SK-N-SH (cell line): Measurements from ENCODE around the gene CCDC183. TPM values are rescaled to one million over a fixed set of nuclear protein-coding genes. Genes with fewer than 3 reads are reported as not detected.
A peak's percentile ranks its signal among the peaks of the same experiment; 100 is the strongest.
"Not testable (repeated sequence)": the region's sequence is repeated elsewhere in the genome, so short reads cannot be mapped to it uniquely, and the experiment has no call there.

ENCODE experiments used
- CTCF ChIA-PET: fragments of 300-600, 350-600 bp; formaldehyde crosslinking; extraction: SDS; loops from one replicate; lab custom pipeline; 2021; lab: Yijun Ruan, JAX
- POLR2A ChIA-PET: fragments of 350-600 bp; sonication (Branson Sonifier 250); formaldehyde crosslinking; extraction: SDS; loops from one replicate; lab custom pipeline; 2020; ENCODE audit warnings: antibody characterized with exemption, inconsistent platforms; lab: Yijun Ruan, JAX
- DNase-seq: peaks from one replicate; pipeline ENCODE4 v3.0.0; 2012
- H2AFZ ChIP-seq: fragments of 200-600 bp; sonication (generic); 2 replicates; pipeline ENCODE4 v1.8.1; 2016; ENCODE audit warnings: antibody characterized with exemption, mild to moderate bottlenecking, low read depth
- H3F3A ChIP-seq: fragments of 200-600 bp; sonication (generic); replicated peaks from 2 replicates; pipeline ENCODE3; 2016; ENCODE audit warnings: antibody characterized with exemption, mild to moderate bottlenecking; ENCODE audit not compliant: insufficient read depth
- H3K27ac ChIP-seq, 2 experiments: fragments of 200-500 bp in 1 of 2; fragments of 200-600 bp in 1 of 2; sonication (Bioruptor generic) in 1 of 2; sonication (generic), shearing (Covaris generic) in 1 of 2; 2 replicates each; pipeline versions ENCODE4 v1.5.1 to v1.6.1; 2014 to 2016; ENCODE audit warnings: low read depth in 2 of 2, inconsistent platforms in 1 of 2, low read length in 1 of 2, mild to moderate bottlenecking in 1 of 2, mixed read lengths in 1 of 2
- H3K27me3 ChIP-seq: fragments of 200-600 bp; sonication (generic), shearing (Covaris generic); 2 replicates; pipeline ENCODE4 v1.6.1; 2016; ENCODE audit warnings: mixed run types; ENCODE audit not compliant: insufficient read depth
- H3K36me3 ChIP-seq, 2 experiments: fragments of 200-500 bp in 1 of 2; fragments of 200-600 bp in 1 of 2; sonication (Bioruptor generic) in 1 of 2; sonication (generic) in 1 of 2; replicated peaks in 1 of 2; 2 replicates each; pipeline versions ENCODE3 to v1.5.1; 2014 to 2016; ENCODE audit warnings: low read length in 1 of 2, mild to moderate bottlenecking in 1 of 2; ENCODE audit not compliant: insufficient read depth in 2 of 2, control insufficient read depth in 1 of 2
- H3K4me1 ChIP-seq, 2 experiments: fragments of 200-500 bp in 1 of 2; fragments of 200-600 bp in 1 of 2; sonication (Bioruptor generic) in 1 of 2; sonication (generic), shearing (Covaris generic) in 1 of 2; 2 replicates each; pipeline versions ENCODE4 v1.5.1 to v1.6.1; 2014 to 2016; ENCODE audit warnings: low read depth in 1 of 2, low read length in 1 of 2, mixed run types in 1 of 2; ENCODE audit not compliant: insufficient read depth in 2 of 2, control insufficient read depth in 1 of 2
- H3K4me2 ChIP-seq: fragments of 200-600 bp; sonication (generic), shearing (Covaris generic); 2 replicates; pipeline ENCODE4 v1.6.1; 2017; ENCODE audit warnings: mixed run types
- H3K4me3 ChIP-seq, 2 experiments: fragments of 200-500 bp in 1 of 2; fragments of 200-600 bp in 1 of 2; sonication (Bioruptor generic) in 1 of 2; sonication (generic), shearing (Covaris generic) in 1 of 2; 2 replicates each; pipeline versions ENCODE4 v1.5.1 to v1.8.1; 2014 to 2016; ENCODE audit warnings: low read depth in 2 of 2, inconsistent platforms in 1 of 2, low read length in 1 of 2, mild to moderate bottlenecking in 1 of 2, mixed read lengths in 1 of 2, moderate library complexity in 1 of 2
- H3K79me2 ChIP-seq: fragments of 200-600 bp; sonication (generic); 2 replicates; pipeline ENCODE4 v1.8.1; 2017; ENCODE audit warnings: mild to moderate bottlenecking; ENCODE audit not compliant: insufficient read depth
- H3K9ac ChIP-seq: fragments of 200-600 bp; sonication (generic); 2 replicates; pipeline ENCODE4 v1.6.1; 2017; ENCODE audit warnings: mixed run types
- H3K9me2 ChIP-seq: fragments of 200-600 bp; sonication (generic); 2 replicates; pipeline ENCODE4 v1.6.1; 2017; ENCODE audit warnings: mixed run types
- H3K9me3 ChIP-seq: fragments of 200-600 bp; sonication (generic); 2 replicates; pipeline ENCODE4 v1.6.1; 2017; ENCODE audit warnings: mixed run types, mild to moderate bottlenecking, moderate library complexity
- H4K20me1 ChIP-seq: fragments of 200-600 bp; sonication (generic); 2 replicates; pipeline ENCODE4 v1.6.1; 2017; ENCODE audit warnings: mild to moderate bottlenecking, mixed run types; ENCODE audit not compliant: insufficient read depth
- CHD2 ChIP-seq: fragments of 150-350 bp; IDR thresholded peaks from 2 replicates; pipeline ENCODE4 v1.6.1; 2018; ENCODE audit warnings: low read length; ENCODE audit not compliant: partially characterized antibody
- CTCF ChIP-seq: fragments of 200-600 bp; sonication (generic); IDR thresholded peaks from 2 replicates; pipeline ENCODE4 v1.6.1; 2017; ENCODE audit warnings: antibody characterized with exemption, mild to moderate bottlenecking, moderate library complexity
- ELF1 ChIP-seq: IDR thresholded peaks from 2 replicates; pipeline ENCODE4 v1.4.0; 2012
- EP300 ChIP-seq, 2 experiments: IDR thresholded peaks; 2 replicates each; pipeline versions ENCODE4 v1.4.0 to v1.6.1; 2012; ENCODE audit warnings: borderline replicate concordance in 1 of 2, low read depth in 1 of 2, low read length in 1 of 2
- EZH2phosphoT487 ChIP-seq: fragments of 200-600 bp; sonication (generic); IDR thresholded peaks from 2 replicates; pipeline ENCODE4 v1.6.1; 2017; ENCODE audit warnings: low read depth, mixed run types, mild to moderate bottlenecking, antibody characterized with exemption, moderate library complexity, borderline replicate concordance
- GABPA ChIP-seq: IDR thresholded peaks from 2 replicates; pipeline ENCODE4 v1.4.0; 2012; ENCODE audit warnings: low read depth, mild to moderate bottlenecking
- GATA2 ChIP-seq: sonication (generic); formaldehyde crosslinking; IDR thresholded peaks from 2 replicates; pipeline ENCODE4 v1.5.0; 2020; ENCODE audit warnings: mild to moderate bottlenecking, missing genetic modification reagents
- JUND ChIP-seq: IDR thresholded peaks from 2 replicates; pipeline ENCODE4 v1.4.0; 2012
- MAX ChIP-seq: IDR thresholded peaks from 2 replicates; pipeline ENCODE4 v1.4.0; 2012; ENCODE audit warnings: low read depth
- MXI1 ChIP-seq: IDR thresholded peaks from 2 replicates; pipeline ENCODE4 v1.6.1; 2012; ENCODE audit warnings: mild to moderate bottlenecking, low read depth, low read length, improper control_type of control experiment
- NRF1 ChIP-seq: IDR thresholded peaks from 2 replicates; pipeline ENCODE4 v1.6.1; 2012; ENCODE audit warnings: low read depth, mild to moderate bottlenecking, low read length
- POLR2AphosphoS5 ChIP-seq: IDR thresholded peaks from 2 replicates; pipeline ENCODE4 v1.6.1; 2012; ENCODE audit warnings: low read depth, low read length
- RAD21 ChIP-seq: IDR thresholded peaks from 2 replicates; pipeline ENCODE4 v1.6.1; 2012; ENCODE audit warnings: mild to moderate bottlenecking, low read length
- RCOR1 ChIP-seq: fragments of 150-350 bp; IDR thresholded peaks from 2 replicates; pipeline ENCODE4 v1.6.1; 2017; ENCODE audit warnings: antibody characterized with exemption, low read length
- RXRA ChIP-seq: IDR thresholded peaks from 2 replicates; pipeline ENCODE4 v1.4.0; 2012; ENCODE audit warnings: low read depth, mild to moderate bottlenecking, borderline replicate concordance
- SMC3 ChIP-seq: IDR thresholded peaks from 2 replicates; pipeline ENCODE4 v1.6.1; 2012; ENCODE audit warnings: low read depth, low read length, improper control_type of control experiment
- TCF12 ChIP-seq: IDR thresholded peaks from 2 replicates; pipeline ENCODE4 v1.4.0; 2012
- TEAD4 ChIP-seq: IDR thresholded peaks from 2 replicates; pipeline ENCODE4 v1.4.0; 2012; ENCODE audit warnings: mild to moderate bottlenecking, borderline replicate concordance; ENCODE audit not compliant: insufficient read depth
- USF1 ChIP-seq: IDR thresholded peaks from 2 replicates; pipeline ENCODE4 v1.4.0; 2012; ENCODE audit warnings: low read depth, borderline replicate concordance
- USF2 ChIP-seq: fragments of 150-350 bp; IDR thresholded peaks from 2 replicates; pipeline ENCODE4 v1.6.1; 2017; ENCODE audit warnings: antibody characterized with exemption, low read length, low read depth, borderline replicate concordance
- YY1 ChIP-seq: IDR thresholded peaks from 2 replicates; pipeline ENCODE4 v1.4.0; 2012; ENCODE audit warnings: low read depth, mild to moderate bottlenecking
- WGBS: methylation state at CpG from one replicate; pipeline ENCODE4 v1.1.6; 2017; ENCODE audit warnings: low lambda C conversion rate; 5-methylcytosine and 5-hydroxymethylcytosine counted together
- polyA plus RNA-seq, 3 experiments: library from polyadenylated mRNA; depleted of rRNA; stranded (reverse); fragments of >200 nt; gene quantifications; 2 replicates each; pipeline ENCODE4 v1.2.3, GENCODE V29; 2012

Gene CCDC183
- polyA plus RNA-seq, 1 of the 3 experiments (the other 2 are of a cell fraction) = 5.3 TPM

GRCh38 chr9:136760834-136761544 is 35.1 kb upstream of the CCDC183 start:
- not testable (repeated sequence) for H3K79me2 ChIP-seq
- H2AFZ ChIP-seq = peak overlapping the region; percentile 83
- TF ChIP-seq EP300 (IDR thresholded peaks at IDR 0.05; ENCODE audit: borderline replicate concordance in 1 of 2, low read depth in 1 of 2, low read length in 1 of 2) (0 out of 4 replicates have a peak, but pooled peaks of 1 of the 2 experiments have one; percentile 10), RCOR1 (0 out of 2 replicates have a peak, but pooled peaks have one; percentile 16), MXI1 (peak; percentile 70), GATA2 (CRISPR knock-in tag) (peak; percentile 37), CHD2 (peak; percentile 27), CTCF (peak; percentile 72), SMC3 (peak; percentile 28; the same call in 1 of the 2 replicates), RAD21 (peak; percentile 51)
- TF ChIP-seq, all 33 proteins: peak for 8; not testable (repeated sequence) for 25
- H4K20me1 ChIP-seq, H3K27me3 ChIP-seq, H3K9ac ChIP-seq, H3K4me3 ChIP-seq, H3K9me2 ChIP-seq, H3K9me3 ChIP-seq, H3K27ac ChIP-seq, H3F3A ChIP-seq, H3K36me3 ChIP-seq, POLR2A ChIA-PET: not testable (repeated sequence)
- DNase-seq = peak; percentile 81
- peak overlapping the region; percentile 40; the same call in 1 of the 2 replicates for H3K4me2 ChIP-seq
- CTCF ChIA-PET = interaction anchor here (0.6 to 4.8 kb wide), 16 partner anchors 8 to 274 kb away, joined by 3 to 53 read pairs (median 4); partner anchors contain the start of gene LCN6
- peaks cover 0 to 16% of the 10 kb centered on the region in 2 experiments; a peak in 1 of 4 replicates for H3K4me1 ChIP-seq
- 53% methylated on average over 19 of the region's 22 CpGs for WGBS

- Histone ChIP-seq H3K4me1 (peaks cover 0 to 16% of the 10 kb centered on the region in 2 experiments; a peak in 1 of 4 replicates), H3K9ac (no peak overlapping the region), H3K4me3 (no peak overlapping the region), H3K9me2 (no peaks in the 10 kb centered on the region), H3K27me3 (no peaks in the 10 kb centered on the region), H2AFZ (no peak overlapping the region; the same call in 1 of the 2 replicates), H3K27ac (no peak overlapping the region), H3F3A (no peaks in the 10 kb centered on the region), H4K20me1 (no peaks in the 10 kb centered on the region), H3K79me2 (no peaks in the 10 kb centered on the region), H3K36me3 (no peaks in the 10 kb centered on the region), H3K4me2 (no peak overlapping the region), H3K9me3 (no peaks in the 10 kb centered on the region)
- ChIA-PET POLR2A (no interaction called here), CTCF (interaction anchor here (0.6 to 4.8 kb wide), 13 partner anchors 8 to 228 kb away, joined by 3 to 53 read pairs (median 4); partner anchors contain the start of gene LCN6)
- TF ChIP-seq EZH2phosphoT487 (no peak), GABPA (no peak), MXI1 (no peak), ELF1 (no peak), TCF12 (no peak), NRF1 (no peak), RXRA (no peak), POLR2AphosphoS5 (no peak), GATA2 (CRISPR knock-in tag) (no peak), MAX (no peak), USF1 (no peak), TEAD4 (no peak), YY1 (no peak), USF2 (no peak), CHD2 (no peak), JUND (no peak)
- 78% methylated on average over 9 of the region's 13 CpGs for WGBS
- no peak for DNase-seq
These were observed 34.6 kb upstream of the CCDC183 start for GRCh38 chr9:136761545-136761981.
